ENCODE data around the gene LRP6. TPM values are rescaled to one million over a fixed set of nuclear protein-coding genes. Genes with fewer than 3 reads are reported as not detected.

LRP6 gene
- total RNA-seq, 1 experiment from 2014 or later, result 28.1 TPM

GRCh38 chr12:12282761-12283425 is 16.0 kb upstream of the LRP6 start:
- DNase-seq (ENCODE audit: low read depth, low spot score) (no peak), ATAC-seq (no peak)
- no peaks in the 10 kb centered on the region for H3K9me3 ChIP-seq (ENCODE audit: control insufficient read depth in 1 of 2, insufficient read depth in 1 of 2, low read depth in 1 of 2, low read length in 2 of 2)
- TF ChIP-seq SP1 (IDR thresholded peaks at IDR 0.05; ENCODE audit: low read depth) (no peak), CEBPB (IDR thresholded peaks at IDR 0.05; ENCODE audit: low read depth) (no peak), RAD21 (IDR thresholded peaks at IDR 0.05; ENCODE audit: low read depth) (no peak), SRF (IDR thresholded peaks at IDR 0.05; ENCODE audit: low read depth) (no peak), REST (IDR thresholded peaks at IDR 0.05; ENCODE audit: low read depth) (no peak), ELF1 (IDR thresholded peaks at IDR 0.05; ENCODE audit: borderline replicate concordance, low read depth) (no peak), TCF7L2 (IDR thresholded peaks at IDR 0.05; ENCODE audit: borderline replicate concordance, extremely low read depth, insufficient read depth, insufficient read length) (no peak), CTCF (IDR thresholded peaks at IDR 0.05 in 2 of 3, conservative IDR thresholded peaks at IDR 0.05 in 1 of 3; ENCODE audit: borderline replicate concordance in 1 of 3, insufficient read depth in 1 of 3, low read depth in 2 of 3, low read length in 2 of 3) (no peak)
- no peaks in the 10 kb centered on the region for H3K4me1 ChIP-seq (ENCODE audit: control insufficient read depth in 1 of 2, insufficient read depth in 2 of 2, low read length in 2 of 2)
- no peaks in the 10 kb centered on the region for H3K27me3 ChIP-seq (ENCODE audit: insufficient read depth, low read length)
- CTCF ChIA-PET, result interaction anchor here (1.0 kb wide), 1 partner anchor 45 kb away, joined by 3 read pairs; no protein-coding TSS in a partner anchor
- H4K20me1 ChIP-seq (ENCODE audit: insufficient read depth), result no peaks in the 10 kb centered on the region
- no peak overlapping the region for H3K4me2 ChIP-seq (ENCODE audit: low read length)
- RAD21 ChIA-PET (ENCODE audit: low non-redundant PET in 1 of 2, low total read pairs in 2 of 2, uncharacterized antibody in 2 of 2, unreplicated experiment in 2 of 2), result no interaction called here
- no peak overlapping the region for H3K4me3 ChIP-seq (replicated peaks in 1 of 2; ENCODE audit: low read depth in 1 of 2, low read length in 2 of 2)
- intact Hi-C loops (cut with micrococcal nuclease), result no loop called here
- no peaks in the 10 kb centered on the region for H3K36me3 ChIP-seq (ENCODE audit: control insufficient read depth in 1 of 2, insufficient read depth in 2 of 2, low read length in 2 of 2)
- no peak overlapping the region for H3K9ac ChIP-seq (ENCODE audit: low read length)
- H3K79me2 ChIP-seq (ENCODE audit: insufficient read depth, low read length), result no peaks in the 10 kb centered on the region
- POLR2A ChIA-PET, result no interaction called here
- no peak overlapping the region for H3K27ac ChIP-seq (ENCODE audit: low read depth, low read length)
- no peak overlapping the region for H2AFZ ChIP-seq (ENCODE audit: low read depth, low read length, poor library complexity, severe bottlenecking)
- no peaks in the 10 kb centered on the region for H3K9me2 ChIP-seq (ENCODE audit: insufficient read depth)
- no TSS peak for BruUV-seq (replicated peaks)

Data from HCT116 (cell line).